GM19467 (cell line): Measurements from ENCODE around the gene NR1I2.

Experiments used
- ATAC-seq: cut with Tn5 transposase; IDR thresholded peaks from one replicate; pipeline ENCODE4 v1.9.1; 2021; ENCODE audit warnings: mild to moderate bottlenecking, moderate library complexity; ENCODE audit not compliant: unreplicated experiment

The NR1I2 gene

GRCh38 chr3:119778811-119779210, 3.1 kb upstream of the NR1I2 start:
- ATAC-seq, result no peak

GRCh38 chr3:119779731-119780383, 2.0 kb upstream of the NR1I2 start:
- peak; percentile 83 for ATAC-seq

GRCh38 chr3:119782460-119782859, 559 bp downstream of the NR1I2 start:
- ATAC-seq, result no peak

- no peak for ATAC-seq
These were observed 1.4 kb downstream of the NR1I2 start for GRCh38 chr3:119783255-119783654.

- ATAC-seq, result no peak
These were observed 2.0 kb downstream of the NR1I2 start for GRCh38 chr3:119783883-119784282.

GRCh38 chr3:119786409-119786808, 4.5 kb downstream of the NR1I2 start:
- ATAC-seq, result no peak

GRCh38 chr3:119790369-119790768, 8.5 kb downstream of the NR1I2 start:
- no peak for ATAC-seq

- ATAC-seq, result no peak
These were observed 10.4 kb downstream of the NR1I2 start for GRCh38 chr3:119792270-119792669.

GRCh38 chr3:119794401-119794800, 12.5 kb downstream of the NR1I2 start:
- no peak for ATAC-seq

- ATAC-seq, result no peak
These were observed 13.2 kb downstream of the NR1I2 start for GRCh38 chr3:119794971-119795612.

GRCh38 chr3:119795849-119796248, 13.9 kb downstream of the NR1I2 start:
- ATAC-seq, result no peak

- no peak for ATAC-seq
These were observed 14.5 kb downstream of the NR1I2 start for GRCh38 chr3:119796368-119796767.

GRCh38 chr3:119796785-119797184, 14.9 kb downstream of the NR1I2 start:
- ATAC-seq, result no peak

GRCh38 chr3:119800844-119801243, 18.9 kb downstream of the NR1I2 start:
- no peak for ATAC-seq

GRCh38 chr3:119808244-119808643, 26.3 kb downstream of the NR1I2 start:
- ATAC-seq, result no peak

- no peak for ATAC-seq
These were observed 26.9 kb downstream of the NR1I2 start for GRCh38 chr3:119808843-119809242.

GRCh38 chr3:119809249-119810017, 27.5 kb downstream of the NR1I2 start:
- ATAC-seq, result peak; percentile 37

- peak; percentile 79 for ATAC-seq
These were observed 28.1 kb downstream of the NR1I2 start for GRCh38 chr3:119810018-119810435.

GRCh38 chr3:119812491-119813058, 30.7 kb downstream of the NR1I2 start:
- no peak for ATAC-seq

GRCh38 chr3:119815716-119816115, 33.8 kb downstream of the NR1I2 start:
- no peak for ATAC-seq

GRCh38 chr3:119817071-119817470, 35.2 kb downstream of the NR1I2 start:
- ATAC-seq, result no peak
